Measurements from ENCODE around the gene MAPK12. TPM values are rescaled to one million over a fixed set of nuclear protein-coding genes. Genes with fewer than 3 reads are reported as not detected.

MAPK12 gene
- total and polyA plus RNA-seq, 2 of the 8 experiments (the other 6 are each of a cell fraction or from before 2014, with no cell fraction given): 17.3 to 20.3 TPM

DNA sequence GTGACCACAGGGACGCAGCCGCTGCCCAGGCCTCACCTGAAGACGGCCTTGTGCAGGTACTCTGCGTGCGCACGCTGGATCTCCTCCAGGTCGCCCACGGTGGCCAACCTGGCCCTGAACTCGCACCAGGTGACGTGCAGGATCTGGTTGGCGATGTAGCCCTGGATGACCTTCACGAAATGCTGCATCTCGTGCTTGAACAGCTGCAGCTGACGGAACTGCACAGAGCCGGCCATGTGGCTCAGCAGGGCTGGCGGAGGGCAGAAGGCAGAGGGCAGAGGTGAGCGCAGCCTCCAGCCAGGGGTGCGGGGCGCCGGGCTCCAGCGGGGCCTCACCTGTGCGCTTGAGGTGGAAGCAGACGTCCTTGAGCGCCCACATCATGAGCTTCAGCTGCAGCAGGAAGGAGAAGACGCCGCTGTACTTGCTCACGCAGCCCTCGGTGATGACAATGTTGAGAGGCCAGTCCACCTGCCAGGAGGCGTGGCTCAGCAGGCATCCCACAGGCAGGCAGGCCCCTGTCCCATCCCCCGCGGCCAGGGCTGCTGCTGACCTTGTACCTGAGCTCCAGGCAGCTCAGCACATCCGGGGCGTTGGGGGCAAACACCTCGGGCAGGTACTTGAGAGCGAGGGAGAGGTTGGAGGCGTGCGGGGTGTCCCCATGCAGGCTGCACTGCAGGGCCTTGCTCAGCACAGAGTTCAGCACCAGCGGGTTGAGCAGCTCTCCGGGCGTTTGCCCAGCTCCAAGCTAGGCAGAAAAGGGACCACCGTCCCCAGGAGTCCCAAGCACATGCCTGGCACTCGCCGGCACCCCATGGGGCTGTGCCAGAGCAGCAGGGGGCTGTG is 43.1 kb downstream of the MAPK12 start (continued):
- TF ChIP-seq EZH2 (IDR thresholded peaks at IDR 0.05; ENCODE audit: low read depth, low read length, severe bottlenecking): no peak
- no peak; the same call in 1 of the 2 replicates for TF ChIP-seq POLR2AphosphoS5 (IDR thresholded peaks at IDR 0.05; ENCODE audit: low read depth, low read length)
- no peak for TF ChIP-seq BRCA1 (IDR thresholded peaks at IDR 0.05; ENCODE audit: low read depth, low read length)
- TF ChIP-seq, protein P1, sequence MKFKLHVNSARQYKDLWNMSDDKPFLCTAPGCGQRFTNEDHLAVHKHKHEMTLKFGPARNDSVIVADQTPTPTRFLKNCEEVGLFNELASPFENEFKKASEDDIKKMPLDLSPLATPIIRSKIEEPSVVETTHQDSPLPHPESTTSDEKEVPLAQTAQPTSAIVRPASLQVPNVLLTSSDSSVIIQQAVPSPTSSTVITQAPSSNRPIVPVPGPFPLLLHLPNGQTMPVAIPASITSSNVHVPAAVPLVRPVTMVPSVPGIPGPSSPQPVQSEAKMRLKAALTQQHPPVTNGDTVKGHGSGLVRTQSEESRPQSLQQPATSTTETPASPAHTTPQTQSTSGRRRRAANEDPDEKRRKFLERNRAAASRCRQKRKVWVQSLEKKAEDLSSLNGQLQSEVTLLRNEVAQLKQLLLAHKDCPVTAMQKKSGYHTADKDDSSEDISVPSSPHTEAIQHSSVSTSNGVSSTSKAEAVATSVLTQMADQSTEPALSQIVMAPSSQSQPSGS (IDR thresholded peaks at IDR 0.05; ENCODE audit: low read length): no peak
- TF ChIP-seq CTCF (IDR thresholded peaks at IDR 0.05; ENCODE audit: control extremely low read depth in 1 of 3, insufficient read depth in 1 of 3, low read depth in 1 of 3, low read length in 3 of 3): no peak
- TF ChIP-seq NRF1 (IDR thresholded peaks at IDR 0.05; ENCODE audit: low read depth, low read length): no peak
- TF ChIP-seq GABPA (IDR thresholded peaks at IDR 0.05; ENCODE audit: borderline replicate concordance, insufficient read depth, low read length): no peak
- no peak for TF ChIP-seq JUN (IDR thresholded peaks at IDR 0.05; ENCODE audit: low read depth, low read length)

Measured in H1 (cell line).